ENCODE results near the gene ZC3H12D. TPM values are rescaled to one million over a fixed set of nuclear protein-coding genes. Genes with fewer than 3 reads are reported as not detected.
"Not testable (repeated sequence)": the region's sequence is repeated elsewhere in the genome, so short reads cannot be mapped to it uniquely, and the experiment has no call there.

Gene ZC3H12D
- total RNA-seq, 4 donors from 2014 or later, result 0.23 to 4.7 (median 0.46) TPM

- no peaks in the 10 kb centered on the region for H3K27me3 ChIP-seq
- TF ChIP-seq CTCF (IDR thresholded peaks at IDR 0.05) (no peak), EP300 (IDR thresholded peaks at IDR 0.05) (no peak), POLR2AphosphoS5 (IDR thresholded peaks at IDR 0.05) (no peak), POLR2A (IDR thresholded peaks at IDR 0.05) (no peak)
- DNase-seq (ENCODE audit: low spot score in 2 of 2), result no peak
- H3K27ac ChIP-seq, result no peak overlapping the region
- no peak overlapping the region for H3K4me3 ChIP-seq
- 51% methylated on average over 3 of the region's 3 CpGs for WGBS
- peaks cover under 1% of the 10 kb centered on the region for H3K4me1 ChIP-seq
- H3K36me3 ChIP-seq, result no peaks in the 10 kb centered on the region
- H3K9me3 ChIP-seq, result no peaks in the 10 kb centered on the region
Measured at GRCh38 chr6:149499066-149499465, 14.3 kb upstream of the ZC3H12D start.

GRCh38 chr6:149497365-149497764 lies 12.6 kb upstream of the ZC3H12D start:
- H3K9me3 ChIP-seq, result no peaks in the 10 kb centered on the region
- H3K27me3 ChIP-seq, result no peaks in the 10 kb centered on the region
- TF ChIP-seq POLR2AphosphoS5 (IDR thresholded peaks at IDR 0.05) (no peak), EP300 (IDR thresholded peaks at IDR 0.05) (no peak), CTCF (IDR thresholded peaks at IDR 0.05) (no peak), POLR2A (IDR thresholded peaks at IDR 0.05) (no peak)
- H3K27ac ChIP-seq, result no peak overlapping the region
- H3K4me1 ChIP-seq, result peaks cover 6% of the 10 kb centered on the region
- 98% methylated on average over 2 of the region's 2 CpGs for WGBS
- DNase-seq (ENCODE audit: low spot score in 2 of 2), result no peak
- no peak overlapping the region for H3K4me3 ChIP-seq
- no peaks in the 10 kb centered on the region for H3K36me3 ChIP-seq

GRCh38 chr6:149496597-149496996 lies 11.8 kb upstream of the ZC3H12D start:
- H3K4me1 ChIP-seq; H3K27me3 ChIP-seq; DNase-seq (ENCODE audit: low spot score in 2 of 2); H3K36me3 ChIP-seq; H3K9me3 ChIP-seq; H3K27ac ChIP-seq; H3K4me3 ChIP-seq: not testable (repeated sequence)
- 51% methylated on average over 6 of the region's 6 CpGs for WGBS

- not testable (repeated sequence) for H3K27me3 ChIP-seq; H3K9me3 ChIP-seq; H3K36me3 ChIP-seq; DNase-seq (ENCODE audit: low spot score in 2 of 2); H3K4me3 ChIP-seq; H3K4me1 ChIP-seq; H3K27ac ChIP-seq
- WGBS, result 82% methylated on average over 10 of the region's 11 CpGs
Measured at GRCh38 chr6:149495349-149496016, 10.7 kb upstream of the ZC3H12D start.

- not testable (repeated sequence) for DNase-seq (ENCODE audit: low spot score in 2 of 2); H3K9me3 ChIP-seq; H3K36me3 ChIP-seq; H3K4me1 ChIP-seq; H3K27ac ChIP-seq; H3K27me3 ChIP-seq; H3K4me3 ChIP-seq
- 82% methylated on average over 4 of the region's 4 CpGs for WGBS
Measured at GRCh38 chr6:149494810-149495209, 10.0 kb upstream of the ZC3H12D start.

- 65% methylated on average over 7 of the region's 7 CpGs for WGBS
- H3K4me3 ChIP-seq, result no peak overlapping the region
- H3K27me3 ChIP-seq, result no peaks in the 10 kb centered on the region
- TF ChIP-seq EP300 (IDR thresholded peaks at IDR 0.05), result no peak
- no peak for TF ChIP-seq CTCF (IDR thresholded peaks at IDR 0.05)
- no peak for TF ChIP-seq POLR2A (IDR thresholded peaks at IDR 0.05)
- TF ChIP-seq POLR2AphosphoS5 (IDR thresholded peaks at IDR 0.05), result no peak
- no peak for DNase-seq (ENCODE audit: low spot score in 2 of 2)
- no peaks in the 10 kb centered on the region for H3K9me3 ChIP-seq
- H3K36me3 ChIP-seq, result no peaks in the 10 kb centered on the region
- H3K27ac ChIP-seq, result no peak overlapping the region
- peaks cover 6% of the 10 kb centered on the region for H3K4me1 ChIP-seq
Measured at GRCh38 chr6:149493761-149494320, 9.0 kb upstream of the ZC3H12D start.
